Caco-2 (cell line): ENCODE measurements around the gene PLD4. TPM values are rescaled to one million over a fixed set of nuclear protein-coding genes. Genes with fewer than 3 reads are reported as not detected.
"Not testable (repeated sequence)": the region's sequence is repeated elsewhere in the genome, so short reads cannot be mapped to it uniquely, and the experiment has no call there.

Source experiments
- BruUV-seq: library from RNA; stranded (reverse); fragments of 400-500 nt; replicated peaks from 2 replicates; lab custom pipeline; 2021; lab: Mats Ljungman, UMichigan
- CTCF ChIA-PET: fragments of 300-600 bp; sonication (Branson Sonifier 250); formaldehyde crosslinking; loops from one replicate; lab custom pipeline; 2022; ENCODE audit warnings: antibody characterized with exemption; lab: Charles Lee
- POLR2A ChIA-PET: fragments of 300-600 bp; sonication (Branson Sonifier 250); formaldehyde crosslinking; loops from one replicate; lab custom pipeline; 2022; ENCODE audit warnings: antibody characterized with exemption; lab: Charles Lee
- DNase-seq, 2 experiments: peaks; one replicate each; pipeline versions ENCODE4 v3.0.0 to v3.0.0-alpha.2; 2020 to 2022
- H3K27me3 ChIP-seq: replicated peaks from 2 replicates; pipeline ENCODE4 v1.6.0; 2011; ENCODE audit warnings: low read length; ENCODE audit not compliant: control insufficient read depth, insufficient read depth
- H3K36me3 ChIP-seq: 2 replicates; pipeline ENCODE4 v1.5.1; 2011; ENCODE audit warnings: low read length; ENCODE audit not compliant: control insufficient read depth, insufficient read depth
- H3K4me1 ChIP-seq: fragments of 250-450 bp; sonication (Bioruptor Pico); 2 replicates; pipeline ENCODE4 v1.5.1; 2020; ENCODE audit warnings: mild to moderate bottlenecking
- H3K4me3 ChIP-seq: 2 replicates; pipeline ENCODE4 v1.5.1; 2011; ENCODE audit warnings: low read depth, mild to moderate bottlenecking, control low read depth, low read length
- H3K9me3 ChIP-seq: fragments of 250-450 bp; sonication (Bioruptor Pico); 2 replicates; pipeline ENCODE4 v1.5.1; 2020; ENCODE audit warnings: mild to moderate bottlenecking, moderate library complexity
- H3K27ac Mint-ChIP-seq: one replicate; pipeline ENCODE4 v1.8.0; 2022; ENCODE audit warnings: mixed read lengths; ENCODE audit not compliant: unreplicated experiment
- H3K27me3 Mint-ChIP-seq: one replicate; pipeline ENCODE4 v1.8.0; 2022; ENCODE audit warnings: mixed read lengths; ENCODE audit not compliant: insufficient read depth, unreplicated experiment
- H3K36me3 Mint-ChIP-seq: one replicate; pipeline ENCODE4 v1.8.0; 2022; ENCODE audit warnings: mild to moderate bottlenecking, mixed read lengths; ENCODE audit not compliant: insufficient read depth, unreplicated experiment
- H3K4me1 Mint-ChIP-seq: one replicate; pipeline ENCODE4 v1.8.0; 2022; ENCODE audit warnings: low read depth, mixed read lengths; ENCODE audit not compliant: unreplicated experiment
- H3K4me3 Mint-ChIP-seq: one replicate; pipeline ENCODE4 v1.8.0; 2022; ENCODE audit warnings: mild to moderate bottlenecking, moderate library complexity, mixed read lengths; ENCODE audit not compliant: unreplicated experiment
- H3K9me3 Mint-ChIP-seq: one replicate; pipeline ENCODE4 v1.8.0; 2022; ENCODE audit warnings: mixed read lengths; ENCODE audit not compliant: unreplicated experiment
- CTCF ChIP-seq, 2 experiments: fragments of 200-600 bp in 1 of 2; IDR thresholded peaks; 1 replicate in 1 of 2; 2 replicates in 1 of 2; pipeline versions ENCODE4 v1.5.1 to v1.8.0; 2011 to 2022; ENCODE audit warnings: antibody characterized with exemption in 1 of 2, control low read depth in 1 of 2, inconsistent platforms in 1 of 2, low read depth in 1 of 2, low read length in 1 of 2, mild to moderate bottlenecking in 1 of 2, moderate library complexity in 1 of 2; ENCODE audit not compliant: insufficient read depth in 1 of 2, severe bottlenecking in 1 of 2, unreplicated experiment in 1 of 2
- intact Hi-C: fragments of 100-400 bp; cut with micrococcal nuclease; formaldehyde crosslinking; loops from one replicate; pipeline ENCODE4 v1.10.0; 2022; ENCODE audit not compliant: unreplicated experiment
- total RNA-seq: library from RNA; stranded (reverse); gene quantifications from 2 replicates; pipeline ENCODE4 v1.2.3, GENCODE V29; 2022

PLD4 gene
- total RNA-seq, 1 experiment from 2014 or later, result not detected

- no peak for TF ChIP-seq CTCF (IDR thresholded peaks at IDR 0.05; ENCODE audit: insufficient read depth in 1 of 2, low read depth in 1 of 2, low read length in 1 of 2, severe bottlenecking in 1 of 2, unreplicated experiment in 1 of 2)
- Histone ChIP-seq H3K4me3 (no peak overlapping the region), H3K4me1 (no peaks in the 10 kb centered on the region), H3K9me3 (no peaks in the 10 kb centered on the region), H3K36me3 (no peaks in the 10 kb centered on the region), H3K27me3 (no peaks in the 10 kb centered on the region)
- Mint-ChIP-seq H3K27ac (no peak overlapping the region), H3K4me1 (no peaks in the 10 kb centered on the region), H3K4me3 (no peak overlapping the region), H3K9me3 (no peaks in the 10 kb centered on the region), H3K27me3 (peaks cover 14% of the 10 kb centered on the region), H3K36me3 (no peaks in the 10 kb centered on the region)
- DNase-seq, result no peak
- POLR2A ChIA-PET, result no interaction called here
- no TSS peak for BruUV-seq
- CTCF ChIA-PET, result no interaction called here
- intact Hi-C loops, result no loop called here
Observed at GRCh38 chr14:104917993-104918392, 6.7 kb upstream of the PLD4 start.

DNA sequence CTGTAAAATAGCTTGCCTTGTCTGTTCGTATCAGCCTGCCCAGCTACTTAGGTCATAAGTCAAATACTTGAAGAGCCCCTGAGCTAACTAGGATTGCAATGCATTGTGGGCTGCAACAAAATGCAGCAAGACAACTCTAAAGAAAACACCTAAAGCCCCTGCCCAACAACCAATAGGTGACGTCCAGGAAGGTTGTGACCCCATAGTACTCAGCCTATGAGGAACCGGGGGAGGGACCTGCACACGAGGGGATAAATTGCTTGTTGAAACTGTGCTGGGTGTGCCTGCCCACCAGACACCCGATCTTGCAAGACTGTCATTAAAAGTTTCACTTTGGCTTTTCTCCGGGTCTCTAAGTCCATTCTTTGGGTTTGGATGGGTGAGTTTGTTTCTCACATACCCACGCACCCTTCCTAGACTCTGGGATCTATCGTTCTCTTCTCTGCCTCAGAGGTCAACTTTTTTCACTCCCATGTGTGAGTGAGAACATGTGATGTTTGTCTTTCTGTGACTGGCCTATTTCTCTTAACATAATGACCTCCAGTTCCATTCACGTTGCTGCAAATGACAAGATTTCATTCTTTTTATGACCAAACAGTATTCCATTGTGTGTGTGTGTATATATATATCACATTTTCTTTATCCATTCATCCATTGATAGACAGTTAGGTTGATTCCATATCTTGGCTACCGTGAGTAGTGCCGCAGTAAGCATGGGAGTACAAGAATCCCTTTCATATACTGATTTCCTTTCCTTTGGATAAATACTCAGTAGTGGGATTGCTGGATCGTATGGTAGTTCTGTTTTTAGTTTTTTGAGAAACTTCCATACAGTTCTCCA is 5.3 kb upstream of the PLD4 start:
- peaks cover 14% of the 10 kb centered on the region for H3K27me3 Mint-ChIP-seq
- intact Hi-C loops, result not testable (repeated sequence)

GRCh38 chr14:104919993-104920315 is 4.7 kb upstream of the PLD4 start:
- Histone ChIP-seq H3K9me3 (no peaks in the 10 kb centered on the region), H3K4me3 (no peak overlapping the region), H3K27me3 (no peaks in the 10 kb centered on the region), H3K36me3 (no peaks in the 10 kb centered on the region), H3K4me1 (no peaks in the 10 kb centered on the region)
- DNase-seq, result no peak
- Mint-ChIP-seq H3K27me3 (peaks cover 11% of the 10 kb centered on the region), H3K9me3 (no peaks in the 10 kb centered on the region), H3K4me3 (no peak overlapping the region), H3K36me3 (no peaks in the 10 kb centered on the region), H3K4me1 (no peaks in the 10 kb centered on the region), H3K27ac (no peak overlapping the region)
- TF ChIP-seq CTCF (IDR thresholded peaks at IDR 0.05; ENCODE audit: insufficient read depth in 1 of 2, low read depth in 1 of 2, low read length in 1 of 2, severe bottlenecking in 1 of 2, unreplicated experiment in 1 of 2), result no peak
- intact Hi-C loops, result no loop called here
- CTCF ChIA-PET, result no interaction called here
- POLR2A ChIA-PET, result no interaction called here
- no TSS peak for BruUV-seq

More for the DNA sequence above, 5.3 kb upstream of the PLD4 start:
- H3K9me3 Mint-ChIP-seq, BruUV-seq, H3K9me3 ChIP-seq, CTCF ChIA-PET, H3K4me1 ChIP-seq, H3K36me3 Mint-ChIP-seq, H3K4me3 Mint-ChIP-seq, H3K27me3 ChIP-seq, POLR2A ChIA-PET, H3K4me3 ChIP-seq, H3K27ac Mint-ChIP-seq, DNase-seq, H3K4me1 Mint-ChIP-seq, H3K36me3 ChIP-seq: not testable (repeated sequence)
